H1 (cell line): ENCODE results near the gene SH3BP5.

ENCODE experiments used
- EP300 ChIP-seq, 2 experiments: IDR thresholded peaks; 1 replicate in 1 of 2; 2 replicates in 1 of 2; pipeline ENCODE4 v1.6.1; 2011 to 2012; ENCODE audit warnings: low read depth in 2 of 2, low read length in 2 of 2, mild to moderate bottlenecking in 2 of 2, borderline replicate concordance in 1 of 2, inconsistent platforms in 1 of 2, moderate library complexity in 1 of 2
- EZH2 ChIP-seq: fragments of 200-600 bp; sonication (generic); IDR thresholded peaks from 2 replicates; pipeline ENCODE4 v1.7.1; 2012; ENCODE audit warnings: low read depth, mild to moderate bottlenecking, moderate library complexity, low read length, inconsistent platforms; ENCODE audit not compliant: severe bottlenecking
- HDAC6 ChIP-seq: IDR thresholded peaks from one replicate; pipeline ENCODE4 v1.7.1; 2012; ENCODE audit warnings: low read depth, mild to moderate bottlenecking, inconsistent platforms, low read length, moderate library complexity
- MAX ChIP-seq: IDR thresholded peaks from 2 replicates; pipeline ENCODE4 v1.6.1; 2012; ENCODE audit warnings: inconsistent platforms
- POLR2A ChIP-seq, 2 experiments: IDR thresholded peaks; 1 replicate in 1 of 2; 2 replicates in 1 of 2; pipeline ENCODE4 v1.6.1; 2011; ENCODE audit warnings: low read depth in 2 of 2, low read length in 2 of 2, mild to moderate bottlenecking in 2 of 2; ENCODE audit errors: control extremely low read depth in 1 of 2
- POLR2AphosphoS5 ChIP-seq: IDR thresholded peaks from 2 replicates; pipeline ENCODE4 v1.6.1; 2011; ENCODE audit warnings: low read depth, low read length
- SIN3A ChIP-seq, 2 experiments: IDR thresholded peaks in 1 of 2; conservative IDR thresholded peaks in 1 of 2; 2 replicates each; pipeline ENCODE4 v1.6.1; 2011 to 2012; ENCODE audit warnings: low read length in 2 of 2, improper control_type of control experiment in 1 of 2, low read depth in 1 of 2, mild to moderate bottlenecking in 1 of 2
- TF ChIP-seq, protein P1 (sequence below), 3 experiments: IDR thresholded peaks; 1 replicate in 2 of 3; 2 replicates in 1 of 3; pipeline versions ENCODE4 v1.5.1 to v1.6.1; 2011; ENCODE audit warnings: low read length in 3 of 3, mild to moderate bottlenecking in 3 of 3, inconsistent platforms in 2 of 3, low read depth in 1 of 3, moderate library complexity in 1 of 3; ENCODE audit not compliant: insufficient read depth in 1 of 3; ENCODE audit errors: control extremely low read depth in 1 of 3
- TF ChIP-seq, protein P2 (sequence below): IDR thresholded peaks from 2 replicates; pipeline ENCODE4 v1.6.1; 2011; ENCODE audit warnings: low read depth, mild to moderate bottlenecking, low read length; ENCODE audit not compliant: insufficient read depth

GRCh38 chr3:15273227-15273626, 59.2 kb downstream of the SH3BP5 start:
- TF ChIP-seq EP300 (IDR thresholded peaks at IDR 0.05; ENCODE audit: borderline replicate concordance in 1 of 2, low read depth in 2 of 2, low read length in 2 of 2) (no peak), HDAC6 (no peak), POLR2AphosphoS5 (no peak), EZH2 (no peak), POLR2A (IDR thresholded peaks at IDR 0.05; ENCODE audit: control extremely low read depth in 1 of 2, low read depth in 2 of 2, low read length in 2 of 2) (no peak), SIN3A (conservative IDR thresholded peaks at IDR 0.05 in 1 of 2, IDR thresholded peaks at IDR 0.05 in 1 of 2; ENCODE audit: low read depth in 1 of 2, low read length in 2 of 2) (no peak), MAX (no peak)
- TF ChIP-seq, protein P1, sequence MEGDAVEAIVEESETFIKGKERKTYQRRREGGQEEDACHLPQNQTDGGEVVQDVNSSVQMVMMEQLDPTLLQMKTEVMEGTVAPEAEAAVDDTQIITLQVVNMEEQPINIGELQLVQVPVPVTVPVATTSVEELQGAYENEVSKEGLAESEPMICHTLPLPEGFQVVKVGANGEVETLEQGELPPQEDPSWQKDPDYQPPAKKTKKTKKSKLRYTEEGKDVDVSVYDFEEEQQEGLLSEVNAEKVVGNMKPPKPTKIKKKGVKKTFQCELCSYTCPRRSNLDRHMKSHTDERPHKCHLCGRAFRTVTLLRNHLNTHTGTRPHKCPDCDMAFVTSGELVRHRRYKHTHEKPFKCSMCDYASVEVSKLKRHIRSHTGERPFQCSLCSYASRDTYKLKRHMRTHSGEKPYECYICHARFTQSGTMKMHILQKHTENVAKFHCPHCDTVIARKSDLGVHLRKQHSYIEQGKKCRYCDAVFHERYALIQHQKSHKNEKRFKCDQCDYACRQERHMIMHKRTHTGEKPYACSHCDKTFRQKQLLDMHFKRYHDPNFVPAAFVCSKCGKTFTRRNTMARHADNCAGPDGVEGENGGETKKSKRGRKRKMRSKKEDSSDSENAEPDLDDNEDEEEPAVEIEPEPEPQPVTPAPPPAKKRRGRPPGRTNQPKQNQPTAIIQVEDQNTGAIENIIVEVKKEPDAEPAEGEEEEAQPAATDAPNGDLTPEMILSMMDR (IDR thresholded peaks at IDR 0.05; ENCODE audit: control extremely low read depth in 1 of 3, insufficient read depth in 1 of 3, low read depth in 1 of 3, low read length in 3 of 3), result no peak
- TF ChIP-seq, protein P2, sequence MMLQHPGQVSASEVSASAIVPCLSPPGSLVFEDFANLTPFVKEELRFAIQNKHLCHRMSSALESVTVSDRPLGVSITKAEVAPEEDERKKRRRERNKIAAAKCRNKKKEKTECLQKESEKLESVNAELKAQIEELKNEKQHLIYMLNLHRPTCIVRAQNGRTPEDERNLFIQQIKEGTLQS, result no peak
